Fibroblast of upper back skin (primary cell): Measurements from ENCODE around the gene EFNA5.
A peak's percentile ranks its signal among the peaks of the same experiment; 100 is the strongest.

Experiments used
- DNase-seq: peaks from one replicate; pipeline ENCODE4 v3.0.0-alpha.2; 2013

The EFNA5 gene

GRCh38 chr5:107601076-107601475 lies 69.7 kb downstream of the EFNA5 start:
- no peak for DNase-seq

GRCh38 chr5:107598958-107599357 lies 71.8 kb downstream of the EFNA5 start:
- DNase-seq: no peak

GRCh38 chr5:107597803-107598202 lies 72.9 kb downstream of the EFNA5 start:
- no peak for DNase-seq

- no peak for DNase-seq
Measured at GRCh38 chr5:107597247-107597646, 73.5 kb downstream of the EFNA5 start.

DNA sequence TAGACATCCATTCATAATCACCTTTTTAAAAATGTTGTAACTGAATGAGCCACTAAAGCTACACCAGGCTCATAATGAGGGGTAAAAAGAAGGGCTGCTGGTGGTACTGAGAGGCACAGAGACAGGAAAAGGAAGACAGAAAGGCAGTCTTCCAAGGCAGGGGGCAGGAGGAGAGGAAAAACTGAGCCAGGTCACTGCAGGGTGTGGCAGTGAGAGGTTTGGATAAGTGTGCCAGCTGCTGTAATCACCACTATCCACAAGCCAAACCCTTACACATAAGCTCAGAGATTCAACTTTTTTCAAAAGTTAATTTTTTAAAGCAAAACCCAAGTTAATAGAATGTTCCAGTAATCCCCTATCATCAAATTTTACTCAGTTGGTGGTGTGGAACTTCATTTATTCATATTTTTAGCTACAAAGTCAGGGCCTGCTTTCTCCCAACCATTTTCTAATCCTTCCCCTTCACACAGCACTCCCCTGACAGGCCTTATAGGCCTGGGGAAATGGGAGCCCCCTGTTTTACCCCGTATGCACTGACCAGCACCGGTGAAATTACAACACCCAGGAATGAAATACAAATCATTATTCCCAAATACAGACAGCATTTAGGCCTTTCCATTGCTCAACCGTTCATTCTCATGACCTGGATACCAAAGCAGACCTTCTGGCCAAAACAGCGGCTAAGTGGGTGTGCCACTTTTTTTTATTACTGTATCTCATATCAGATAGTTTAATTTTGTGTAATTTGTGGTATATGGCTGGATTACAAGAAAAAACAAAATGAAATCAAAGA lies 76.3 kb downstream of the EFNA5 start:
- DNase-seq: no peak

DNA sequence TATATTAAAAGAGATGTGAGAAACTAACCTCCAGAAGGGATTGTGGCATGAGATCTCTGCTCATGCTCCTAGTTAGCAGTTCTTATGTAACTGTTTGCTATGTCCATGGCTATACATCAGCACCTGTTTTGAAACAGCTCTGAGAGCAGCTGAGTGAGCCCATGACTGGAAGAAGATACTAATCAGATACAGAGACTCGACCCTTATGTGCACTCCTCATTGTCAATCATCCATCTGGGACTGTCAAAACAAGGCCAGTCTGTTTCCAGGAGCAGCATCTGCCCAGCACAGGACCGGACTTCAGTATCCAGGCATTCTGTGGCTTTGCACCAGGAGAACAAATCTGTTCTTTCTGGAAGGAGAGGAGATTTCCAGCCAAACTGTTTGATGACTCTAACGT lies 77.7 kb downstream of the EFNA5 start:
- no peak for DNase-seq

- no peak for DNase-seq
Measured at GRCh38 chr5:107592515-107592914, 78.2 kb downstream of the EFNA5 start.

- no peak for DNase-seq
Measured at GRCh38 chr5:107590686-107591085, 80.1 kb downstream of the EFNA5 start.

DNA sequence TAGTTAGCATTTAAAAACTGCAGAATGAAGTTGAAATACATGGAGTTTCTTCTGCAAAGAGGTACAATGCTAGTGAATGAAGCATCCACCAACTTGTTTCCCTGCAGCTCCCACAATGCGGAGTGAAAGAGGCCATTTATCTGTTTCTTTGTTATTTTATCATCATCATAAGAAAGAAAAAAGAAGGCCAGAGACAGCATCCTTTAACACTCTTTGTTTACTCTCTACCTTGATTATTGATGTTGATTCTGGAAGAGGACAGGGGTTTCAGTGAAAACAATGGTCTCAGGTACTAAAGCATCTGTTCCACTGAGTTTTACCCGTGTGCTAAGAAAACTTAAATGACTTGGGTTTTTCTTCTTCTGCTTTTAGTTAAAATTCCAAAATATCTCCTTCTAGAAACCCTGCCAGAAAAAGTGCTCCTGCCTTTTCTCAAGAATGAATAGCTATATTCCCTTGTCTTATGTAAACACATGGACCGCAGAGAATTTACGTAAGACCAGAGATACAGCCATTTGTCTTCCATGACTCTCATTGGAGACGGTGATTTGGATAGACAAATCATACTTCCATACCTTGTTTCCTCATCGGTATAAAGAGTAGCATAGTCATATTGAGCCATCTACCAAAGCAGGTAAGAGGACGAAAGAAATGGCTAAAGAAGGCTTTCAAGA lies 81.1 kb downstream of the EFNA5 start:
- no peak for DNase-seq

DNA sequence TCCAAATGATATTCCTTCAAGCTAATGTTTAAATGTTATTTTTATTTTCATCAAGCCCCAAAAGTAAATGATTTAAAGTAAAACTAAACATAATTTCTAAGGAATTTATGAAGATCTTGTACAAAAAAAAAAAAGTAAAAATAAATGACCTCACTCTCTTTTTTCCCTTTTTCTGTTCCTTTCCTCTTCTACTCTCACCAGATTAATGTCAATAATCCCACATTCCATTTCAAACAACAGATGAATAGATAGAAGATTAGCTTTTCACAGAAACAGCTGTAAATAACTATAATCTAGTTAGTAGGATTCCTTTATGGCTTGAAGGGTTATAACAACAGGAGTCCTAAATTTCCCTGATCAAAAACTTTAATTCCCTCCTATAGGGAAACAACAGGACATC lies 88.1 kb downstream of the EFNA5 start:
- DNase-seq: no peak

- DNase-seq: peak; percentile 19
Measured at GRCh38 chr5:107580889-107581820, 89.6 kb downstream of the EFNA5 start.

DNA sequence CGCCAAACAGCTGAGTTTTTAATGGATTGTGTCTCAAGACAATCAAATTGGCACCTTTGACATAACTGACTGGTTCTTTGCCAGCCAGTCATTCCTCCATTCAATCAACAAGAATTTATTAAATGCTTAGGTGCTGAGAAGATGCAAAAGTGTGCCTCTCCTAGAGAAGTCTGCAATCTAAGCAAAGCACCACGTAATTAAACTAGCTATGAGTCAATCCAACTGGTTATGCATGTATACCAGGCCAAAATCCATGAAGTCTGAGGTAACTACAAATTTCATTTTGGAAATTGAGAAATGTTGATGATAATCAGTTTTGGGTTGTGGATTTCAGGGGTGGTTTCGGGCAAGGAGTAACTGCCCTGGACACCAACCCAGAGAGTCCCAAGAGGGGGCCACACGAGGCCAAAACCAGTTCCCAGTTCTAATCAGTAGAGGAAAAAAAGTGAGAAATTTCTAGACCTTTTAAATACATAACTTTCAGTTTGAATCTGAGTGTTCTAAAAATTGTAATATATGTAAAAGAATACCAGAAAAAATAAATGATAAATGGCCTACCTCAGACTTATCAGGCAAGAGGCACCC lies 92.6 kb downstream of the EFNA5 start:
- no peak for DNase-seq

- no peak for DNase-seq
Measured at GRCh38 chr5:107577394-107577950, 93.3 kb downstream of the EFNA5 start.

- DNase-seq: no peak
Measured at GRCh38 chr5:107576736-107577393, 93.9 kb downstream of the EFNA5 start.

DNA sequence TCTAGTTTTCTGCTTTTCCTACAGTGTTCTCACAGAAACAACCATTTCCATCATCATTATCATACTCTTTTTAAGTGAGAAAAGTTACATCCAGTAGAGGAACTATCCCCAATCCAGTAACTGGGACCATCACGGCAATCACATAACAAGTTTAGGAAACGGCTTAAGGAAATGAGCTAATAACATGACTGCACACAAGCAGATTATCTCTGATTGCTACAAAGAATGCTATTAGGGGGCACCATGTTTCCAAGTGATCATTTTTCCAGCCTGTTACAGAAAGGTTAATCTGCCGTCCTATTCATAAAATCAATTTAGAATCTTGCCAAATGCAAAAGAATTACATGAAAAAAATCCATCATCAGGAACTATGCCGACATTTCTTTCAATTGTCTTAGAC lies 94.6 kb downstream of the EFNA5 start:
- DNase-seq: no peak

- DNase-seq: no peak
Measured at GRCh38 chr5:107574287-107574686, 96.5 kb downstream of the EFNA5 start.

- DNase-seq: no peak
Measured at GRCh38 chr5:107572715-107573368, 97.9 kb downstream of the EFNA5 start.

DNA sequence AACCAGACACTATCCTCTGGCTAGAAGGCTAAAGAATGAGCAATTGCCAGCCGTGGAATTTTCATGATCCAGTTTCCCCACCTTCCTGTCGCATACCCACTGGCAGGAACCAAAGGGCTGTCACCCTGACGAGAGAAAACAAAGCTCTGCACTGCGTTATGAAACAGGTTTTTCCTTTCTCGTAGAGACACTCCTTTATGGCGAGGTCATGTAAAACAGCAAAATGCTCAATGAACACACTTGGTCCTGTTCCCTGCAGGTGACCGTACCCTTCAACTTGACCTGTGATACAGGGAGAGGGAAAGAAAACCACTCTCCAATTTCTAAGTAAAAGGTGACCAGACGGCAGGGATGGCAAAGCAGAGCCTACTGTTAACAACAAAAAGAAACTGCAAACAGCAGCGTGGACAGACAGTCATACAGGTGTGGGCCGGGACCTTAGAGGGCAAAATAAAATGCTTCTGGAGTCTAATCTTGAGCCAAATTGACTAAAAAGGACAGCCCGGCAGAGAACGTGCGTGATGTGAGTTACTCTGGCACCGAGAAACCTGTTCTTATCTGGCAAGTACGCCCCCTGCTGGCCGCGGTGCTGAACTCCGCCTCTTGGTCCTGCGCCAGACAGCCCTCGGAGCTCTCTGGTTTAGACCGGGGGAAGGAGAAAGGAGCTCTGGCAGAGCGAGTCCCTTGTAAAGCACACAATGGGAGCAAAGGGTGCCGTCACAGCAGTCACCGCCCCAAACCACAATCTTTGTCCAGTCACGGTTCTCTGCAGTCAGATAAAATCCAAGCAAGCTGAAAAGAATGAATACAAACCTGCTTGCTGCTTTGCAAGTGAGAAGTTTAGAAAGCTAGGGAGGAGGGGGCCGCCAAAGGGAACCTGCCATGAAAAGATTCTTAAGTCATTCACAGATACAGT lies 98.9 kb downstream of the EFNA5 start:
- DNase-seq: peak; percentile 85

- DNase-seq: no peak
Measured at GRCh38 chr5:107570805-107571531, 99.8 kb downstream of the EFNA5 start.

DNA sequence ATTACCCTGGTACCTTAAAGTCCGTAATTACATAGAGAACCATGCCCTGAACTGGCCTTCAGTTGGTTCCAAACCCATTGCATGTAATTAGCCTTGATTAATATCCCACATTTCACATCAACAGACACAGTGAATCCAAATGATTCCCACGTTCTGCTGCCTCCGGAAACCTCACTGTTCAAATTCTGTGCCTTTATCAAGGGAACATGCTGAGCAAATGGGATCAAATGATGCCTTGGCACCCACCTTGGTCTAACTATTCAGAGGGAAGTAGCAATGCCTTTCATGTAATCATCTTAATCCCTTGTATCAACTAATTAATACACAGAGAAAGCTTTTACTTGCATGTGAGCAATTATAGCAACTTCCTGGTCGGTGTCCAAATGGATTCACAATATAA lies 100.6 kb downstream of the EFNA5 start:
- no peak for DNase-seq
